ENCODE data around the gene FICD.

Gene FICD

DNA sequence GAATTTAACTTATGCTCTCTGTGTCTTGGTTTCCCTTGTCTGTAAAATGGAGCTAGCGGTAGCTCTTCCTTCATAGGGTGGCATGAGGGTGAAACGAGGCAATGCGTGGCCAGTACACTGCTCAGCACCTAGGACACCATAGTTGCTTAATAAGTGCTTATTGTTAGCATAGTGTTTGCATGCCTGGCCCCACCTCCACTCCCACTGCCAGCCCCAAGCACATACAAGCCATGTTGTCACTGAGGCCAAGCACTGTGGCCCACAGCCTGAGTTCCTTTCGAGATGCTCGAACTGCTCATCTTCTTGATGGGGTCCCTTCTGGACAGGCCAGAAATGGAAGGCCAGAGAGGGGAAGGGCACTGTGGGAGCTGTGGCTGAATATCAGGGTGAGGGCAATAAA lies 839 bp downstream of the FICD start:
- Mint-ChIP-seq H3K4me1 (peaks cover 30% of the 10 kb centered on the region), H3K9me3 (no peaks in the 10 kb centered on the region), H3K27ac (peak overlapping the region; percentile 91), H3K4me3 (peak overlapping the region; percentile 87), H3K27me3 (no peaks in the 10 kb centered on the region), H3K36me3 (ENCODE audit: low read depth) (peaks cover 21% of the 10 kb centered on the region)
- no peak for ATAC-seq
- DNase-seq: peak; percentile 10

DNA sequence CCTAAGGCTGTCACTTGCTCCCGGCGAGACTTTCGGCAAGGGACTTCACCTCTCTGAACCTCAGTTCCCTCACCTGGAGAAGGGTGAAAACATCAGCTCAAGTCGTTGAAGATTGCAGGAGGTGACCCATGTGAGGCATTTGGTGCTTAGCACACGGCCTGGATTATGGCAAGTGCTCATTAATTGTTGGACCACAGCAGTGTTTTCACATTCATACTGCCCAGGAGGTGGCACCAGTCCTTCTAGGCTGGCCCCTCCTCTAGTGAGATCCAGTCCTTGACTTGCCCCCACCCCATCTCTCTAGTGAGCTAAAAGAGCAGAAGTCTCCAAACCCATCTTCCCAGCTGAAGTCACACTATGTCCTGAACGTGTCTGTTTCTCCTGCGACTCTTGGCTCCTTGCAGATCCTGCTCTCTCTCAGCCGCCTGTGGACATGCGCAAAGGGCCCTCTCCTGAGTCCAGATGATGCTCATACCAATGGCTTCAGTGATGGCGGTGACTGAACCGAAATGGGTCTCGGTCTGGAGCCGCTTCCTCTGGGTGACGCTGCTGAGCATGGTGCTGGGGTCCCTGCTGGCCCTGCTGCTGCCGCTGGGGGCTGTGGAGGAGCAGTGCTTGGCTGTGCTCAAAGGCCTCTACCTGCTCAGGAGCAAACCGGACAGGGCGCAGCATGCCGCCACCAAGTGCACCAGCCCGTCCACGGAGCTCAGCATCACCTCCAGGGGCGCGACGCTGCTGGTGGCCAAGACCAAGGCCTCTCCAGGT lies 1.6 kb downstream of the FICD start:
- no peak for ATAC-seq
- no peaks in the 10 kb centered on the region for H3K27me3 Mint-ChIP-seq
- peaks cover 23% of the 10 kb centered on the region for H3K36me3 Mint-ChIP-seq (ENCODE audit: low read depth)
- no peak for DNase-seq
- H3K9me3 Mint-ChIP-seq: no peaks in the 10 kb centered on the region
- peak overlapping the region; percentile 87 for H3K4me3 Mint-ChIP-seq
- H3K4me1 Mint-ChIP-seq: peaks cover 27% of the 10 kb centered on the region
- peak overlapping the region; percentile 91 for H3K27ac Mint-ChIP-seq

DNA sequence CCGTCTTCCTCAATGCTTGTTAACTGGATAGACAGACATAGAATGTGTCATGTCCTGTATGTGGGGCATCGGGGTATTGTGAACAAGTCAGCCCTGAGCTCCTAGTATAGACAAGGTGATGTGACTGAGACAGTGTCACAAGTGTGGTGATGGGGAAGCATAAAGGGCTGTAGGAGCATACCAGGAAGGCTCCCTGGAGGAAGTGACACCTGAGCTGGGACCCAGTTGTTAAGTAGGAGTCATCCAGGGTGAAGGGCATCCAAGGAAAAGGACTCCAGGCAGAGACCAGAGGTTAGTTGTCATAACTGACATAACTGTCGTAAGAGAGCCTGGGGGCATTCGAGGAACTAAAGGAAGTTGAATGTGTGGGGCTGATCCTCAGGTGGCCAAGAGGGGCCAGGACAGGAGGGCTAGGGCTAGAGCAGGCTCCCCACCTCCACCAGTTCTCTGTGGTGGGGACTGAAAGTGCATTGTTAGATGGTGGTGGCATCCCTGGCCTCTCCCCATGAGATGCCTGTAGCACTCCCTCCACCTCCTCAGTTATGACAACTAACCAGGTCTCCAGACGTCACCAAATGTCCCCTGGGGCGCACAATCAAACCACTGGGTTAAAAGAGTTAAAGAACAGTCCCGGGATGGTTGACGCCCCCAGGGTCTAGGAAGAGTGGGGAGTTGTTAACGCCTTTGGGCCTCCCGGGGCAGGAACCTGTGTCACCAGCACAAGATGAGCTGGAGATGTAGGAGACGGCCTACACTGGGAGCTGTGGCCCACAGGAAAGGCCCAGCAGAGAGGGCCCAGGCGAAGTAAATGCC lies 2.4 kb downstream of the FICD start:
- ATAC-seq (no peak), DNase-seq (no peak)
- Mint-ChIP-seq H3K27me3 (no peaks in the 10 kb centered on the region), H3K36me3 (ENCODE audit: low read depth) (peaks cover 26% of the 10 kb centered on the region), H3K27ac (no peak overlapping the region), H3K9me3 (no peaks in the 10 kb centered on the region), H3K4me3 (no peak overlapping the region), H3K4me1 (peaks cover 23% of the 10 kb centered on the region)

DNA sequence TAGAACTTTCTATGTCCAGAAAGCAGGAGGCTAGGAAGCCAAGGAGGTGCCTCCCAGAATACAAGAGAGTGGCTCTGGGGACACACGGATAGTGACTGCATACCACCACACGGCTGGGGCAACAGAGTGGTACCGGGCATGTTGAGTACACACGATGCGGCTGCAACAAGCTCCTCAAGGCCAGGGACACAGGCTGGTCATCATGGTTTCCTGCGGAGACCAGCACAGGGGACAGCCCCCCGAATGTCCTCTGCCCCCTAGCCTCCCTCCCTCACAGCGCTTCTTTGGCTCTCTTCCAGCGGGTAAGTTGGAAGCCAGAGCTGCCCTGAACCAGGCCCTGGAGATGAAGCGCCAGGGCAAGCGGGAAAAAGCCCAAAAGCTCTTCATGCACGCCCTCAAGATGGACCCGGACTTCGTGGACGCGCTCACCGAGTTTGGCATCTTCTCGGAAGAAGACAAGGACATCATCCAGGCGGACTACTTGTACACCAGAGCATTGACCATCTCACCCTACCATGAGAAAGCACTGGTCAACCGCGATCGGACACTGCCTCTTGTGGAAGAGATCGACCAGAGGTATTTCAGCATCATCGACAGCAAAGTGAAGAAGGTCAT lies 3.1 kb downstream of the FICD start:
- ATAC-seq: no peak
- no peak for DNase-seq
- Mint-ChIP-seq H3K4me3 (no peak overlapping the region), H3K27ac (no peak overlapping the region), H3K9me3 (no peaks in the 10 kb centered on the region), H3K36me3 (ENCODE audit: low read depth) (peaks cover 28% of the 10 kb centered on the region), H3K4me1 (peaks cover 23% of the 10 kb centered on the region), H3K27me3 (no peaks in the 10 kb centered on the region)

DNA sequence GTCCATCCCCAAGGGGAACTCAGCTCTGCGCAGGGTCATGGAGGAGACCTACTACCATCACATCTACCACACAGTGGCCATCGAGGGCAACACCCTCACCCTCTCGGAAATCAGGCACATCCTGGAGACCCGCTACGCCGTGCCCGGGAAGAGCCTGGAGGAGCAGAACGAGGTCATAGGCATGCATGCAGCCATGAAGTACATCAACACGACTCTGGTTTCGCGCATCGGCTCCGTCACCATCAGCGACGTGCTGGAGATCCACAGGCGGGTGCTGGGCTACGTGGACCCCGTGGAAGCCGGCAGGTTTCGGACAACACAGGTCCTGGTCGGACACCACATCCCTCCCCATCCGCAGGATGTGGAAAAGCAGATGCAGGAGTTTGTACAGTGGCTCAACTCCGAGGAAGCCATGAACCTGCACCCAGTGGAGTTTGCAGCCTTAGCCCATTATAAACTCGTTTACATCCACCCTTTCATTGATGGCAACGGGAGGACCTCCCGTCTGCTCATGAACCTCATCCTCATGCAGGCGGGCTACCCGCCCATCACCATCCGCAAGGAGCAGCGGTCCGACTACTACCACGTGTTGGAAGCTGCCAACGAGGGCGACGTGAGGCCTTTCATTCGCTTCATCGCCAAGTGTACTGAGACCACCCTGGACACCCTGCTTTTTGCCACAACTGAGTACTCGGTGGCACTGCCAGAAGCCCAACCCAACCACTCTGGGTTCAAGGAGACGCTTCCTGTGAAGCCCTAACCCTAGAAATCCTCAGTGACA lies 3.8 kb downstream of the FICD start:
- Mint-ChIP-seq H3K36me3 (ENCODE audit: low read depth) (peaks cover 33% of the 10 kb centered on the region), H3K27ac (no peak overlapping the region), H3K4me1 (peaks cover 17% of the 10 kb centered on the region), H3K4me3 (no peak overlapping the region), H3K27me3 (no peaks in the 10 kb centered on the region), H3K9me3 (no peaks in the 10 kb centered on the region)
- DNase-seq: no peak
- no peak for ATAC-seq

DNA sequence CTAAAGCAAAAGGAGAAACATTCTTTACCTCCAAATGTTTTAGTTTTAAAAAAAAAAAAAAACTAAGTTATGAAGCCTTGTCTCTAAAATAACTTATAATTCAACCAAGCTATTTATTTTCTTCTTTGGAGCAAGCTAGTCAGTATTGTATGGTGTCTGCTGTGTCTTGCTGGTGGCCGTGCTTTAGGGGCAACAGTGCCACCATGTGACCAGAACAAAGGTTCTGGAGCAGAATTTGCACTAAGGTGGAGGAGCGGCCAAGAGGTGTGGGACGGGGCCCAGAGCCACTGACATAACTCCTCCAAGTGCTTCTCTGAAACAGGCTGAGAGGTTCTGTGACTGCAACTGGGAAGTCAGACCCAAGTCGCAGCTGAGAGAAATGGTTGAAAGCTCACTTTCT lies 4.5 kb downstream of the FICD start:
- Mint-ChIP-seq H3K4me1 (peaks cover 14% of the 10 kb centered on the region), H3K36me3 (ENCODE audit: low read depth) (peaks cover 39% of the 10 kb centered on the region), H3K27ac (no peak overlapping the region), H3K4me3 (no peak overlapping the region), H3K27me3 (no peaks in the 10 kb centered on the region), H3K9me3 (no peaks in the 10 kb centered on the region)
- DNase-seq (no peak), ATAC-seq (no peak)

DNA sequence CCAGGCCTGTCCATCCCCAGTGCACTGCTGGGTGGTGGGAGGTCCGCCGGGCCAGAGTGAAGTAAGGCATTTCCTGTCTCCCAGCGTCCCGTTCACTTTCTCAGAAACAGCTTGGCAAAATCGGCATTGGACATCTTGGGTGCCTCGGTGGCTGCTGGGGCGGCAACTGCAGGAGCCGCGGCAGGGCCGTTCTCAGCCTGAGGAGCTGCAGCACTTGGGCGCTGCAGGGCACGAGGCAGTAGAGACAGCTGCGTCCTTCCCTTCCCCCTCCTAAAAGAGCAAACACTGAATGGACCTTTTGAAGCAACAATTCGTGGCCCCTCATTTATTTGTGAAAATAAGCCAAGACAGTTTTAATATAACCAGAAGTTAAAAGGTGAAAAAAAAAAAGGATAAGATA lies 8.3 kb downstream of the FICD start:
- ATAC-seq: no peak
- H3K36me3 Mint-ChIP-seq (ENCODE audit: low read depth): peaks cover 58% of the 10 kb centered on the region
- no peaks in the 10 kb centered on the region for H3K27me3 Mint-ChIP-seq
- no peak overlapping the region for H3K27ac Mint-ChIP-seq
- H3K4me1 Mint-ChIP-seq: peaks cover 3% of the 10 kb centered on the region
- DNase-seq: no peak
- no peak overlapping the region for H3K4me3 Mint-ChIP-seq
- H3K9me3 Mint-ChIP-seq: no peaks in the 10 kb centered on the region

- no peak overlapping the region for H3K4me3 Mint-ChIP-seq
- DNase-seq: no peak
Measured at GRCh38 chr12:108525681-108526080, 10.6 kb downstream of the FICD start.

GRCh38 chr12:108526482-108527165 lies 11.5 kb downstream of the FICD start:
- H3K36me3 Mint-ChIP-seq (ENCODE audit: low read depth): peaks cover 60% of the 10 kb centered on the region
- peaks cover 2% of the 10 kb centered on the region for H3K4me1 Mint-ChIP-seq
- H3K27ac Mint-ChIP-seq: peak overlapping the region; percentile 45

More at GRCh38 chr12:108525681-108526080, 10.6 kb downstream of the FICD start:
- peaks cover 58% of the 10 kb centered on the region for H3K36me3 Mint-ChIP-seq (ENCODE audit: low read depth)
- ATAC-seq: no peak
- H3K27me3 Mint-ChIP-seq: no peaks in the 10 kb centered on the region
- peak overlapping the region; percentile 48 for H3K27ac Mint-ChIP-seq
- H3K4me1 Mint-ChIP-seq: peaks cover 2% of the 10 kb centered on the region
- H3K9me3 Mint-ChIP-seq: no peaks in the 10 kb centered on the region

DNA sequence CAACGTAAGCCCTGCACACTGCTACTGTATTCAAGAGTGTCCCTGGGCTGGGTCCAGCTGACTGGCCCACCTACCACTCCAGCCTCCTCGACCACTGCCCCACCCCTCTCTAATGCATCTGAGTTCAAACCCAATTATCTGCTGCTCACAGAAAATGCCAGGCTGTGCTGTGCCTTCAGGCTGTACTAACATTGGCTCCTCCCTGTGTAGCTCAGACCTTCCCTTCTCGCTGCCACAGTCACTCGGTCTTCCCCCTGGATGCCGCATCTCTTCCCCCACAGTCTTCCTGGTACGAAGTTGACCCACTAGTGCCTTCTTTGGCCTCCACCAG lies 12.1 kb downstream of the FICD start:
- no peaks in the 10 kb centered on the region for H3K27me3 Mint-ChIP-seq
- H3K4me3 Mint-ChIP-seq: no peak overlapping the region
- peaks cover 2% of the 10 kb centered on the region for H3K4me1 Mint-ChIP-seq
- no peaks in the 10 kb centered on the region for H3K9me3 Mint-ChIP-seq
- peaks cover 58% of the 10 kb centered on the region for H3K36me3 Mint-ChIP-seq (ENCODE audit: low read depth)
- ATAC-seq (peak; percentile 7), DNase-seq (no peak)
- H3K27ac Mint-ChIP-seq: peak overlapping the region; percentile 45

More at GRCh38 chr12:108526482-108527165, 11.5 kb downstream of the FICD start:
- Mint-ChIP-seq H3K4me3 (no peak overlapping the region), H3K9me3 (no peaks in the 10 kb centered on the region), H3K27me3 (no peaks in the 10 kb centered on the region)
- DNase-seq: no peak
- ATAC-seq: peak; percentile 23

DNA sequence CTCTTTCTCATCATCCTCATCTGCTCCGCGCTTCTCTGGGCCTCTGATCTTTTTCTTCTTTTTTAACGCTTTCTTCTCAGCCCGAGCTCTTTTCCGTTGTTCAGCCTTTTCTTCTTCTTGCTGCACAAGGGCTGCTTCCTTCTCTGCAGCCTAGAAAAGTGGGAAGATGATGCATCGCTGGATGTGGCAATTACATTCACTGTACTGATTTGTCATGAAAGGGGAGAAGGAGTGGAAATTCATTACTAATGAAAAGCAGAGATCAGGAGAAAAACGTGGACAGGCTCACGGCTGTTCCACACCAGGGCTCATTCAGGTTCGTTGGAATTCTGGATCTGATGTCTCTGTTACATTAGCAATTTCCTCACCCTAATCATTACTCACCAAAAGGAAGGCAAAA lies 15.1 kb downstream of the FICD start:
- ATAC-seq (no peak), DNase-seq (no peak)
- Mint-ChIP-seq H3K4me3 (no peak overlapping the region), H3K4me1 (peaks cover 2% of the 10 kb centered on the region), H3K36me3 (ENCODE audit: low read depth) (peaks cover 57% of the 10 kb centered on the region), H3K9me3 (no peaks in the 10 kb centered on the region), H3K27ac (peak overlapping the region; percentile 38), H3K27me3 (no peaks in the 10 kb centered on the region)

- peaks cover 2% of the 10 kb centered on the region for H3K4me1 Mint-ChIP-seq
- ATAC-seq (no peak), DNase-seq (no peak)
- peaks cover 58% of the 10 kb centered on the region for H3K36me3 Mint-ChIP-seq (ENCODE audit: low read depth)
- H3K4me3 Mint-ChIP-seq: no peak overlapping the region
- no peaks in the 10 kb centered on the region for H3K9me3 Mint-ChIP-seq
- no peak overlapping the region for H3K27ac Mint-ChIP-seq
- H3K27me3 Mint-ChIP-seq: no peaks in the 10 kb centered on the region
Measured at GRCh38 chr12:108531929-108532848, 17.1 kb downstream of the FICD start.

DNA sequence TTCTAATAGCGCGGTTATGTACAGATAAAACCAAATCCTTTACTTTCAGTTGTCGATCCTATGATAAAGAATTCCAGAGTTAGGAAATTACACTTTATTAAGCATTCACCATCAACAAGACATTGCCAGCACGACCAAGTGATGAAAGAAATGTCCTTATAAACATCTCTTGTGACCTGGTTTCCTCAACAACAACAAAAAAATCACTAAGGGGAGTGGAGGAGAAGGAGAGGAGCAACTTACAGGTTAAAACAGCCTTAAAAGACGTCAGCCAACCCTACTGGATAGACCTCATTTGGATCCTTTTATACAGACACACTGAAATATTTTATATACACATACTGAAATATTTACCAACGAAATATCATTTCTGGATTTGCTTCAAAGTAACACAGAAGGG lies 23.1 kb downstream of the FICD start:
- Mint-ChIP-seq H3K9me3 (no peaks in the 10 kb centered on the region), H3K36me3 (ENCODE audit: low read depth) (peaks cover 66% of the 10 kb centered on the region), H3K27ac (peak overlapping the region; percentile 17), H3K4me1 (peaks cover 16% of the 10 kb centered on the region), H3K27me3 (no peaks in the 10 kb centered on the region), H3K4me3 (no peak overlapping the region)
- ATAC-seq: no peak
- no peak for DNase-seq

Data from activated naive CD8-positive, alpha-beta T cell treated with anti-CD3 and anti-CD28 coated beads, Interleukin-2, amount 50 U/mL, for 24 hours (primary cell).